ENCODE measurements around the gene RFC5.

The RFC5 gene

DNA sequence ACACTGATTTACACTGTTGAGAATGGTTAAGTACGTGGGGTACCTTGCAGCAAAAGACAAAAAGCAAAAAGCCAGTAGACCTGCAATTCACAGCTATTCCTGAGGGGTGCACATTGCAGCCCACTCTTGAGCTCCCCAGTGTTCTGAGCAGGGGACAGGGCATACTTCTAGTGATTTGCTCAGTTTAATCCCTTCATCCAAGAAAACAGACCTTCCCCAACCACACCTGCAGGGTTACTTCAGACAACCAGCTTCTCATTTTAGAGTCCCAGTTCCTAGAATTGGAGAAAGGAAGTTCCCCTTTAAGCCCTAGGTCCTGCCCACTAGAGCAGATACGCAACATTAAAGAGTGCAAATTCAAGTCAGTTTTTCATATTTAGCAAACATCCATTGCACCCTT, 48.1 kb downstream of the RFC5 start:
- H3K27ac ChIP-seq (replicated peaks): no peak overlapping the region
- no peak overlapping the region for H3K4me3 ChIP-seq (replicated peaks; ENCODE audit: insufficient read depth, low read length)
- no peak; the same call in 1 of the 2 replicates for TF ChIP-seq SPI1 (IDR thresholded peaks at IDR 0.05; ENCODE audit: borderline replicate concordance, low read depth)
- no peak for TF ChIP-seq CTCF (IDR thresholded peaks at IDR 0.05; ENCODE audit: insufficient read depth, low read length)
- no peak for TF ChIP-seq POLR2AphosphoS5 (IDR thresholded peaks at IDR 0.05; ENCODE audit: low read depth)
- no peak for TF ChIP-seq GABPA (IDR thresholded peaks at IDR 0.05; ENCODE audit: low read depth)
- TF ChIP-seq, protein P1, sequence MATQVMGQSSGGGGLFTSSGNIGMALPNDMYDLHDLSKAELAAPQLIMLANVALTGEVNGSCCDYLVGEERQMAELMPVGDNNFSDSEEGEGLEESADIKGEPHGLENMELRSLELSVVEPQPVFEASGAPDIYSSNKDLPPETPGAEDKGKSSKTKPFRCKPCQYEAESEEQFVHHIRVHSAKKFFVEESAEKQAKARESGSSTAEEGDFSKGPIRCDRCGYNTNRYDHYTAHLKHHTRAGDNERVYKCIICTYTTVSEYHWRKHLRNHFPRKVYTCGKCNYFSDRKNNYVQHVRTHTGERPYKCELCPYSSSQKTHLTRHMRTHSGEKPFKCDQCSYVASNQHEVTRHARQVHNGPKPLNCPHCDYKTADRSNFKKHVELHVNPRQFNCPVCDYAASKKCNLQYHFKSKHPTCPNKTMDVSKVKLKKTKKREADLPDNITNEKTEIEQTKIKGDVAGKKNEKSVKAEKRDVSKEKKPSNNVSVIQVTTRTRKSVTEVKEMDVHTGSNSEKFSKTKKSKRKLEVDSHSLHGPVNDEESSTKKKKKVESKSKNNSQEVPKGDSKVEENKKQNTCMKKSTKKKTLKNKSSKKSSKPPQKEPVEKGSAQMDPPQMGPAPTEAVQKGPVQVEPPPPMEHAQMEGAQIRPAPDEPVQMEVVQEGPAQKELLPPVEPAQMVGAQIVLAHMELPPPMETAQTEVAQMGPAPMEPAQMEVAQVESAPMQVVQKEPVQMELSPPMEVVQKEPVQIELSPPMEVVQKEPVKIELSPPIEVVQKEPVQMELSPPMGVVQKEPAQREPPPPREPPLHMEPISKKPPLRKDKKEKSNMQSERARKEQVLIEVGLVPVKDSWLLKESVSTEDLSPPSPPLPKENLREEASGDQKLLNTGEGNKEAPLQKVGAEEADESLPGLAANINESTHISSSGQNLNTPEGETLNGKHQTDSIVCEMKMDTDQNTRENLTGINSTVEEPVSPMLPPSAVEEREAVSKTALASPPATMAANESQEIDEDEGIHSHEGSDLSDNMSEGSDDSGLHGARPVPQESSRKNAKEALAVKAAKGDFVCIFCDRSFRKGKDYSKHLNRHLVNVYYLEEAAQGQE (IDR thresholded peaks at IDR 0.05; ENCODE audit: insufficient replicate concordance, low read depth): no peak
- peaks cover 19% of the 10 kb centered on the region for H3K27me3 ChIP-seq (ENCODE audit: insufficient read depth, poor library complexity, severe bottlenecking)
- DNase-seq (ENCODE audit: low read depth in 1 of 2, low spot score in 1 of 2): no peak

DNA sequence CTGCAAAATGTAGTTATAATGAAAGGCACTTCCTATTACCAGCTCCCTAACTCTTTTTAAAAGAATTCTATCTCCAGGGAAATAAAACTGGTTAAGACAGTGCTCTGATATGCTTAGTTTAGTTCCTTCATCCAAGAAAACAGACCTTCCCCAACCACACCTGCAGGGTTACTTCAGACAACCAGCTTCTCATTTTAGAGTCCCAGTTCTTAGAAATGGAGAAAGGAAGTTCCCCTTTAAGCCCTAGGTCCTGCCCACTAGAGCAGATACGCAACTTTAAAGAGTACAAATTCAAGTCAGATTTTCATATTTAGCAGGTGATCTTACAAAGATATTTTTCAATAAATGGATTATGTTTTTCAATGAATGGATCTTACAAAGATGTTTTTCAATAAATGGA, 48.9 kb downstream of the RFC5 start:
- peak in 1 of 2 experiments; percentile 29 for DNase-seq (ENCODE audit: low read depth in 1 of 2, low spot score in 1 of 2)
- Histone ChIP-seq H3K4me3 (replicated peaks; ENCODE audit: insufficient read depth, low read length) (no peak overlapping the region), H3K27me3 (ENCODE audit: insufficient read depth, poor library complexity, severe bottlenecking) (peaks cover 14% of the 10 kb centered on the region), H3K27ac (replicated peaks) (no peak overlapping the region)
- TF ChIP-seq GABPA (IDR thresholded peaks at IDR 0.05; ENCODE audit: low read depth) (no peak), SPI1 (IDR thresholded peaks at IDR 0.05; ENCODE audit: borderline replicate concordance, low read depth) (peak; percentile 64; the same call in 1 of the 2 replicates), POLR2AphosphoS5 (IDR thresholded peaks at IDR 0.05; ENCODE audit: low read depth) (no peak), CTCF (IDR thresholded peaks at IDR 0.05; ENCODE audit: insufficient read depth, low read length) (no peak)
- TF ChIP-seq, protein P1 (IDR thresholded peaks at IDR 0.05; ENCODE audit: insufficient replicate concordance, low read depth): no peak

GRCh38 chr12:118068445-118068844, 51.9 kb downstream of the RFC5 start:
- no peak overlapping the region for H3K4me3 ChIP-seq (replicated peaks; ENCODE audit: insufficient read depth, low read length)
- DNase-seq (ENCODE audit: low read depth in 1 of 2, low spot score in 1 of 2): no peak
- H3K27me3 ChIP-seq (ENCODE audit: insufficient read depth, poor library complexity, severe bottlenecking): no peaks in the 10 kb centered on the region
- no peak overlapping the region for H3K27ac ChIP-seq (replicated peaks)
- TF ChIP-seq GABPA (IDR thresholded peaks at IDR 0.05; ENCODE audit: low read depth) (no peak), POLR2AphosphoS5 (IDR thresholded peaks at IDR 0.05; ENCODE audit: low read depth) (no peak), SPI1 (IDR thresholded peaks at IDR 0.05; ENCODE audit: borderline replicate concordance, low read depth) (no peak), CTCF (IDR thresholded peaks at IDR 0.05; ENCODE audit: insufficient read depth, low read length) (no peak)
- TF ChIP-seq, protein P1 (IDR thresholded peaks at IDR 0.05; ENCODE audit: insufficient replicate concordance, low read depth): no peak

All from HL-60 (cell line).